H1 (cell line): ENCODE data around the gene MTRFR. TPM values are rescaled to one million over a fixed set of nuclear protein-coding genes. Genes with fewer than 3 reads are reported as not detected.
A peak's percentile ranks its signal among the peaks of the same experiment; 100 is the strongest.

Experiments
- CTCF ChIA-PET: fragments of 300-600 bp; sonication (Branson Sonifier 250); formaldehyde crosslinking; loops from one replicate; lab custom pipeline; 2021; ENCODE audit not compliant: partially characterized antibody; lab: Charles Lee
- POLR2A ChIA-PET: fragments of 300-600 bp; sonication (Branson Sonifier 250); formaldehyde crosslinking; loops from one replicate; lab custom pipeline; 2021; ENCODE audit warnings: inconsistent platforms; ENCODE audit not compliant: partially characterized antibody; lab: Charles Lee
- DNase-seq, 2 experiments: peaks; one replicate each; pipeline versions ENCODE4 v3.0.0 to v3.0.0-alpha.2; 2010 to 2022; ENCODE audit warnings: low spot score in 2 of 2, low read depth in 1 of 2, mixed read lengths in 1 of 2
- FAIRE-seq: peaks from 2 replicates; lab custom pipeline; 2011; peaks lifted over from hg19 to GRCh38; lab: Jason Lieb, UNC
- H2AFZ ChIP-seq: 2 replicates; pipeline ENCODE4 v1.8.1; 2012; ENCODE audit warnings: low read length, inconsistent platforms
- H2AK5ac ChIP-seq: 2 replicates; pipeline ENCODE4 v1.6.1; 2013; ENCODE audit warnings: low read depth, low read length
- H2BK120ac ChIP-seq: replicated peaks from 2 replicates; pipeline ENCODE3; 2013; ENCODE audit warnings: low read depth, low read length, inconsistent platforms
- H2BK12ac ChIP-seq: 2 replicates; pipeline ENCODE4 v1.6.1; 2013; ENCODE audit warnings: low read depth, low read length
- H2BK15ac ChIP-seq: 2 replicates; pipeline ENCODE4 v1.6.1; 2013; ENCODE audit warnings: low read length
- H2BK20ac ChIP-seq: 2 replicates; pipeline ENCODE4 v1.6.1; 2013; ENCODE audit warnings: low read length
- H2BK5ac ChIP-seq: 2 replicates; pipeline ENCODE4 v1.6.1; 2013; ENCODE audit warnings: low read depth, low read length
- H3K14ac ChIP-seq: 2 replicates; pipeline ENCODE4 v1.6.1; 2013; ENCODE audit warnings: inconsistent platforms; ENCODE audit not compliant: insufficient read length
- H3K18ac ChIP-seq: 2 replicates; pipeline ENCODE4 v1.6.1; 2013; ENCODE audit warnings: low read length; ENCODE audit errors: extremely low read depth
- H3K23ac ChIP-seq: 2 replicates; pipeline ENCODE4 v1.6.1; 2013; ENCODE audit warnings: inconsistent platforms; ENCODE audit not compliant: insufficient read length
- H3K23me2 ChIP-seq: 2 replicates; pipeline ENCODE4 v1.6.1; 2013; ENCODE audit warnings: low read depth, low read length
- H3K27ac ChIP-seq: 2 replicates; pipeline ENCODE4 v1.6.1; 2011; ENCODE audit warnings: low read depth, low read length, inconsistent platforms
- H3K27me3 ChIP-seq, 4 experiments: replicated peaks in 1 of 4; 1 replicate in 1 of 4; 2 replicates in 3 of 4; pipeline versions ENCODE4 v1.6.1 to v1.8.1; 2011 to 2013; ENCODE audit warnings: low read length in 3 of 4, mild to moderate bottlenecking in 3 of 4, inconsistent platforms in 2 of 4, mixed read lengths in 2 of 4, moderate library complexity in 1 of 4; ENCODE audit not compliant: control insufficient read depth in 3 of 4, insufficient read depth in 3 of 4; ENCODE audit errors: extremely low read depth in 1 of 4
- H3K36me3 ChIP-seq, 4 experiments: 2 replicates each; pipeline versions ENCODE4 v1.6.1 to v1.8.1; 2011 to 2013; ENCODE audit warnings: mild to moderate bottlenecking in 4 of 4, low read length in 3 of 4, moderate library complexity in 2 of 4, control low read depth in 1 of 4, inconsistent platforms in 1 of 4; ENCODE audit not compliant: insufficient read depth in 4 of 4, control insufficient read depth in 2 of 4
- H3K4ac ChIP-seq: replicated peaks from 2 replicates; pipeline ENCODE3; 2013; ENCODE audit warnings: low read length, low read depth, mixed read lengths, inconsistent platforms; ENCODE audit not compliant: insufficient read length
- H3K4me1 ChIP-seq, 4 experiments: replicated peaks in 1 of 4; 1 replicate in 1 of 4; 2 replicates in 3 of 4; pipeline versions ENCODE4 v1.6.1 to v1.8.1; 2011 to 2013; ENCODE audit warnings: low read length in 3 of 4, inconsistent platforms in 2 of 4, mixed read lengths in 1 of 4; ENCODE audit not compliant: insufficient read depth in 4 of 4, control insufficient read depth in 3 of 4
- H3K4me2 ChIP-seq, 2 experiments: 2 replicates each; pipeline versions ENCODE4 v1.6.1 to v1.8.1; 2011 to 2013; ENCODE audit warnings: low read depth in 2 of 2, low read length in 2 of 2, control low read depth in 1 of 2, inconsistent platforms in 1 of 2, mild to moderate bottlenecking in 1 of 2; ENCODE audit not compliant: insufficient read depth in 1 of 2
- H3K4me3 ChIP-seq, 4 experiments: fragments of 200-600, 300-600 bp in 1 of 4; sonication (generic), shearing (Covaris generic), sonication (Bioruptor Twin) in 1 of 4; 2 replicates each; pipeline versions ENCODE4 v1.5.1 to v1.8.1; 2011 to 2016; ENCODE audit warnings: low read length in 4 of 4, low read depth in 3 of 4, control low read depth in 2 of 4, inconsistent platforms in 2 of 4, mild to moderate bottlenecking in 2 of 4, mixed read lengths in 1 of 4, moderate library complexity in 1 of 4; ENCODE audit not compliant: insufficient read depth in 2 of 4; ENCODE audit errors: extremely low read depth in 1 of 4
- H3K56ac ChIP-seq: replicated peaks from 2 replicates; pipeline ENCODE3; 2013; ENCODE audit warnings: low read depth, mild to moderate bottlenecking, mixed read lengths, low read length, inconsistent platforms; ENCODE audit not compliant: insufficient read length
- H3K79me1 ChIP-seq: 2 replicates; pipeline ENCODE4 v1.6.1; 2013; ENCODE audit warnings: low read depth, low read length, control low read depth
- H3K79me2 ChIP-seq, 2 experiments: 2 replicates each; pipeline versions ENCODE4 v1.6.1 to v1.8.1; 2012 to 2013; ENCODE audit warnings: low read length in 2 of 2, mild to moderate bottlenecking in 2 of 2, inconsistent platforms in 1 of 2; ENCODE audit not compliant: insufficient read depth in 2 of 2, control insufficient read depth in 1 of 2
- H3K9ac ChIP-seq, 4 experiments: replicated peaks in 1 of 4; 1 replicate in 1 of 4; 2 replicates in 3 of 4; pipeline versions ENCODE4 v1.6.1 to v1.8.1; 2011 to 2013; ENCODE audit warnings: low read depth in 3 of 4, low read length in 3 of 4, control low read depth in 2 of 4, mild to moderate bottlenecking in 2 of 4, moderate library complexity in 2 of 4, inconsistent platforms in 1 of 4; ENCODE audit errors: extremely low read depth in 1 of 4
- H3K9me3 ChIP-seq, 2 experiments: 2 replicates each; pipeline versions ENCODE4 v1.6.1 to v1.8.1; 2012 to 2013; ENCODE audit warnings: mild to moderate bottlenecking in 2 of 2, moderate library complexity in 2 of 2, control low read depth in 1 of 2, inconsistent platforms in 1 of 2, low read depth in 1 of 2, low read length in 1 of 2, mixed read lengths in 1 of 2; ENCODE audit not compliant: insufficient read depth in 2 of 2
- H4K20me1 ChIP-seq, 2 experiments: replicated peaks in 1 of 2; 2 replicates each; pipeline versions ENCODE3 to v1.8.1; 2011 to 2013; ENCODE audit warnings: inconsistent platforms in 2 of 2, low read length in 2 of 2, mild to moderate bottlenecking in 1 of 2; ENCODE audit not compliant: insufficient read depth in 2 of 2, control insufficient read depth in 1 of 2
- H4K5ac ChIP-seq: 2 replicates; pipeline ENCODE4 v1.6.1; 2013; ENCODE audit warnings: low read length, low read depth, mixed read lengths, inconsistent platforms; ENCODE audit not compliant: insufficient read length
- H4K8ac ChIP-seq: 2 replicates; pipeline ENCODE4 v1.8.0; 2013; ENCODE audit warnings: mild to moderate bottlenecking, moderate library complexity, low read length, inconsistent platforms; ENCODE audit not compliant: insufficient read depth; ENCODE audit errors: extremely low read depth
- H4K91ac ChIP-seq: replicated peaks from 2 replicates; pipeline ENCODE3; 2013; ENCODE audit warnings: low read length, mixed read lengths, inconsistent platforms; ENCODE audit not compliant: insufficient read length
- NRF1 ChIP-seq: IDR thresholded peaks from 2 replicates; pipeline ENCODE4 v1.6.1; 2011; ENCODE audit warnings: mild to moderate bottlenecking, low read depth, low read length, improper control_type of control experiment
- POLR2AphosphoS5 ChIP-seq: IDR thresholded peaks from 2 replicates; pipeline ENCODE4 v1.6.1; 2011; ENCODE audit warnings: low read depth, low read length
- SP2 ChIP-seq: IDR thresholded peaks from 2 replicates; pipeline ENCODE4 v1.6.1; 2012; ENCODE audit warnings: mild to moderate bottlenecking, low read length, inconsistent platforms
- WGBS, 2 experiments: shearing (Covaris generic) in 1 of 2; methylation state at CpG; one replicate each; pipeline versions ENCODE4 v1.1.6 to v1.1.7; 2013 to 2015; ENCODE audit warnings: low lambda C conversion rate in 2 of 2, mixed read lengths in 2 of 2, inconsistent platforms in 1 of 2, low coverage in 1 of 2, missing lambda C conversion rate in 1 of 2; ENCODE audit not compliant: insufficient replicate concordance in 2 of 2, insufficient coverage in 1 of 2, insufficient read length in 1 of 2; ENCODE audit errors: extremely low coverage in 1 of 2, missing lambda C conversion rate in 1 of 2; 5-methylcytosine and 5-hydroxymethylcytosine counted together
- polyA plus RNA-seq, 7 experiments: library from polyadenylated mRNA; depleted of rRNA in 3 of 7; stranded (reverse) in 5 of 7; unstranded in 2 of 7; fragments of >200 nt in 5 of 7; fragments of 200-250 nt in 2 of 7; gene quantifications; 1 replicate in 5 of 7; 2 replicates in 1 of 7; 4 replicates in 1 of 7; pipeline versions ENCODE4 v1.2.1 to v1.2.3, GENCODE V29; 2011 to 2013; ENCODE audit warnings: missing spikeins in 2 of 7, mixed read lengths in 2 of 7
- total RNA-seq: library from RNA; stranded (reverse); fragmentation: NEBNext Ultra II Directional; extraction: Animal tissue kit (Norgen Biotek cat#: 25700); gene quantifications from 2 replicates; pipeline ENCODE4 v1.2.1, GENCODE V29; 2021

Gene MTRFR
- total and polyA plus RNA-seq, 2 of the 8 experiments (the other 6 are each of a cell fraction or from before 2014, with no cell fraction given), result 9.2 to 12.9 TPM

DNA sequence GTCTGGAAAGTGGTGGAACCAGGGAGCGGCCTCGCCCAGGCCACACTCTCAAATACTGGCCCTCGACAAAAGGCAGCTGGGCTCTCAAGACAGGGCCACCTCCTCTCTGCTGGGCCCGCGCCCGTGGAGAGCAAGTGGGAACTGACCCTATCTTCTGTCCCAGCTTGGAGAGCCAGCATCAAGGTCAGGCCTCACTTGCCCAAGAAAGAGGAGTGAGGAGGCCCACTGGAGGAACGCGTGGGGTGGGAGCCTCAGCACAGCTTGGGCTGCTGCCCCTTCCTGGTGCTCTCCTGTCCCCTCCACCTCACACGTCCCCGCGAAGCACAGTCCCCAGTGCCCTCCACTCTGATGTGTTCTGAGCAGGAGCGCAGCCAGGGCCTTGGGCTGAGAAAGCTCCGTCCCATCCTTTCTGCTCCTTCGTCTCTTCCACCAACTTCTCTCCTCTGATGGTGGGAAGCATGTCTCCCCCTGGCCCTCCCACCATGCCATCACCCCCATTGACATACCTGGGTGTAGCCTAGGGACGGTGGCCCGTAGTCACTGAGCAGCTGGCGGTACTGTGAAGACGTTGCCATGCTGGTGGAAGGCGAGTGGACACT is 33.5 kb downstream of the MTRFR start:
- H3K23me2 ChIP-seq, result peaks cover 5% of the 10 kb centered on the region
- no peak overlapping the region for H2BK15ac ChIP-seq
- peaks cover 0 to 16% (median 12%) of the 10 kb centered on the region in 4 experiments; a peak in 6 of 7 replicates for H3K4me1 ChIP-seq
- H4K5ac ChIP-seq, result no peak overlapping the region
- H3K27me3 ChIP-seq, result no peaks in the 10 kb centered on the region
- H3K36me3 ChIP-seq, result peaks cover 6 to 36% (median 27%) of the 10 kb centered on the region in 4 experiments; a peak in 7 of 8 replicates
- H2BK20ac ChIP-seq, result no peak overlapping the region
- no peak overlapping the region for H3K27ac ChIP-seq
- H3K79me1 ChIP-seq, result peaks cover 9% of the 10 kb centered on the region
- no peak overlapping the region for H2BK120ac ChIP-seq
- H3K79me2 ChIP-seq, result peaks cover 0 to 58% of the 10 kb centered on the region in 2 experiments; a peak in 2 of 4 replicates
- no peak overlapping the region for H3K9ac ChIP-seq
- H3K4ac ChIP-seq, result no peak overlapping the region
- H2AFZ ChIP-seq, result no peak overlapping the region
- H2AK5ac ChIP-seq, result no peak overlapping the region
- no peak for TF ChIP-seq SP2
- TF ChIP-seq POLR2AphosphoS5, result peak; percentile 19; the same call in 1 of the 2 replicates
- no peak for TF ChIP-seq NRF1
- TF ChIP-seq, all 59 proteins: peak for 1
- Histone ChIP-seq H3K23ac (no peak overlapping the region), H2BK5ac (peak overlapping the region; percentile 18), H3K56ac (no peak overlapping the region), H3K4me3 (no peak overlapping the region), H3K14ac (no peak overlapping the region), H3K4me2 (no peak overlapping the region), H3K9me3 (no peaks in the 10 kb centered on the region), H4K8ac (no peak overlapping the region; the same call in 1 of the 2 replicates), H2BK12ac (no peak overlapping the region), H4K20me1 (peaks cover 11 to 13% of the 10 kb centered on the region in 2 experiments), H3K18ac (no peak overlapping the region), H4K91ac (no peak overlapping the region)
- FAIRE-seq, result no peak
- no peak for DNase-seq
- CTCF ChIA-PET, result interaction anchor here (0.6 to 1.4 kb wide), 6 partner anchors 14 to 99 kb away, joined by 3 to 8 read pairs (median 4); no protein-coding TSS in a partner anchor
- POLR2A ChIA-PET, result interaction anchor here (0.8 to 5.2 kb wide), 9 partner anchors 10 to 353 kb away, joined by 3 to 42 read pairs (median 4); partner anchors contain the start of genes DDX55, KMT5A, MPHOSPH9 and MTRFR
- 93% methylated on average over 19 of the region's 19 CpGs; no CpG with 5 or more reads in 1 of the 2 experiments for WGBS, 2 experiments
